GM12864 (cell line): ENCODE measurements around the gene AIG1.
"Not testable (repeated sequence)": the region's sequence is repeated elsewhere in the genome, so short reads cannot be mapped to it uniquely, and the experiment has no call there.

ENCODE experiments used
- DNase-seq: peaks from one replicate; pipeline ENCODE4 v3.0.0-alpha.2; 2011; ENCODE audit warnings: low read depth
- H3K4me3 ChIP-seq: 2 replicates; pipeline ENCODE4 v1.5.1; 2011; ENCODE audit warnings: mild to moderate bottlenecking, low read depth, low read length, control low read depth
- TF ChIP-seq, protein P1 (sequence below): IDR thresholded peaks from 2 replicates; pipeline ENCODE4 v1.5.1; 2011; ENCODE audit warnings: low read depth, mild to moderate bottlenecking, moderate library complexity, low read length, control low read depth, inconsistent platforms; ENCODE audit errors: missing control alignments

AIG1 gene

DNA sequence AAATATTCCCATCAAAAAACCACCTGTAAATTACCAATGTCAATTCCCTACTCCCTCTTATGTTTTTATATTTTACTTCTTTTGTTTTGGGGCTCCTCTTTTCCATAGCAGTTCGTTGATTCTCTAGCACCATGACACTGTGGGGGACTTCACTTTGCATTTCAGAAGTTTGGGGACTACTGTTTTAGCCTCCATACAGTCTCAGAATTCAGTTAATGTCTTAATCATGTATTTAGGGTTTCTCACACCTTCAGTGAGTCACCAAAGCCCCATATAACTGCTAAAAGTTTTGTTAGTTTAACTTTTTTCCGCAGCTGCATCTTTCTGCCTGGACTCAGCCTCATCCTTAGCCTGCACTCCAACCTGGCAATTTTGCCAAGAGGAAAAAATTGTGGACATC is 20.7 kb upstream of the AIG1 start:
- no peak for DNase-seq
- no peak overlapping the region for H3K4me3 ChIP-seq
- TF ChIP-seq, protein P1, sequence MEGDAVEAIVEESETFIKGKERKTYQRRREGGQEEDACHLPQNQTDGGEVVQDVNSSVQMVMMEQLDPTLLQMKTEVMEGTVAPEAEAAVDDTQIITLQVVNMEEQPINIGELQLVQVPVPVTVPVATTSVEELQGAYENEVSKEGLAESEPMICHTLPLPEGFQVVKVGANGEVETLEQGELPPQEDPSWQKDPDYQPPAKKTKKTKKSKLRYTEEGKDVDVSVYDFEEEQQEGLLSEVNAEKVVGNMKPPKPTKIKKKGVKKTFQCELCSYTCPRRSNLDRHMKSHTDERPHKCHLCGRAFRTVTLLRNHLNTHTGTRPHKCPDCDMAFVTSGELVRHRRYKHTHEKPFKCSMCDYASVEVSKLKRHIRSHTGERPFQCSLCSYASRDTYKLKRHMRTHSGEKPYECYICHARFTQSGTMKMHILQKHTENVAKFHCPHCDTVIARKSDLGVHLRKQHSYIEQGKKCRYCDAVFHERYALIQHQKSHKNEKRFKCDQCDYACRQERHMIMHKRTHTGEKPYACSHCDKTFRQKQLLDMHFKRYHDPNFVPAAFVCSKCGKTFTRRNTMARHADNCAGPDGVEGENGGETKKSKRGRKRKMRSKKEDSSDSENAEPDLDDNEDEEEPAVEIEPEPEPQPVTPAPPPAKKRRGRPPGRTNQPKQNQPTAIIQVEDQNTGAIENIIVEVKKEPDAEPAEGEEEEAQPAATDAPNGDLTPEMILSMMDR, result no peak

DNA sequence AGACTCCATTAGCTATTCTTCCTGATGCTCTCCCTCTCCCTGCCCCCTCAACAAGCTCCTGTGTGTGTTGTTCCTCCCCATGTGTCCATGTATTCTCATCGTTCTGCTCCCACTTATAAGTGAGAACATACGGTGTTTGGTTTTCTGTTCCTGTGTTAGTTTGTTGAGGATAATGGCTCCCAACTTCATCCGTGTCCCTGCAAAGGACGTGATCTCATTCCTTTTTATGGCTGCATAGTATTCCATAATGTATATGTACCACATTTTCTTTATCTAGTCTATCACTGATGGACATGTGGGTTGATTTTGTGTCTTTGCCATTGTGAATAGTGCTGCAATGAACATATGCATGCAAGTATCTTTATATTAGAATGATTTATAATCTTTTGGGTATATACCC is 16.3 kb upstream of the AIG1 start:
- DNase-seq, H3K4me3 ChIP-seq: not testable (repeated sequence)

DNA sequence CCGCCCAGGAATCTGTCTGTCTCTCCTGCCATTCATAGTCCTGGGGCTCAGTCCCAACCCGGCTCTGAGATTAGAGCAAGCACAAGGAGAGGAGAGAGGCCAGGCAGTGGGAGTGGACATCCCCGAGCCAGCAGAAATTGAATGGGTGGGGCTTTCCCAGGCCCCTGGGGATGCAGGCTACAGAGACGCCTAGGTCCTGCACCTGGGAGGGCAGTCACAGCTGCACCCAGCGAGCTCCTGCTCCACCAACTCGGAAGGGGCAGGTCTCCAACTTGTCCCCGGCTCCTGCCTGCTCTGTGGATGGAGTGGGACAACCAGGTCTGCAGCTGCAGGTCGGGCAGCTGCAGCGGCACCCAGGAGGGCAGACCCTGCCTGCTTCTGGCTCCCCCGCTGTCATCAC is 11.1 kb upstream of the AIG1 start:
- TF ChIP-seq, protein P1, result no peak
- no peak for DNase-seq
- no peak overlapping the region for H3K4me3 ChIP-seq

DNA sequence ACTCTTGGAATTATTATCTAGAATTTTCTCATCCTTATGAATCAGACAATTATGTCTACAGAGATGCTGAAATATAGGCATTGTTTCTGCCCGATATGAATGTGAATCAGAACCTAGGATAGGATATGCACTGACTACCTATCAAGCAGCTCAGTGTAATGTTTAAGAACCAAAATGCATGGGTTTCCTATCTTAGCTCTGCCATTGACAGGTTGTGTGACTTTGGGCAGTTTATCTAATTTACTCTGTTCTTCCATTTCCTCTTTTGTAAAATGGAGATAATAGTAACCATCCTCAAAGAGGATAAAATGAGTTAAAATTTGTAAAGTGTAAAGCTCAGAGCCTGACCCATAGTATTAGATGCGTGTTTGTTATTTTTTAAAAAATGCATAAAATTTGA is 10.2 kb upstream of the AIG1 start:
- no peak overlapping the region for H3K4me3 ChIP-seq
- TF ChIP-seq, protein P1, result no peak
- DNase-seq, result no peak

DNA sequence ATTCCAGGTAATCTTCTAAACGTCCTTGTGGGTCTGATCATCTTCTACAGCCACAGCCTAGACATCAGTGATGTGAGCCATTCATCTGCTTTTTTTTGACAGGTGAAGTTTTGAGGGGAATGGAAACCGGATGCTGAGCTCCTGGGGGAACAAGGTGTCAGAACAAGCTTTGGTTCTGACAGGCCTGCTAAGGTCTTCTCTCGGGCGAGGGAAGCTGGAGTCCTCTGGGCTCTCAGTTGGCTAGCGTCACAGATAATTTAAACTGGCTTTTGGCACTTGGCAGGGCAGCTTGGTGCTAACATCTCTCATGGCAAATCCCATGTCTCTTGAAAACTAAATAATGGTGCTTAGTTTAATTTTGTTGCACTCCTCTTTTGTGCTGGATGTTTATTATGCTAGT is 8.4 kb upstream of the AIG1 start:
- no peak for DNase-seq
- no peak overlapping the region for H3K4me3 ChIP-seq
- TF ChIP-seq, protein P1, result no peak

DNA sequence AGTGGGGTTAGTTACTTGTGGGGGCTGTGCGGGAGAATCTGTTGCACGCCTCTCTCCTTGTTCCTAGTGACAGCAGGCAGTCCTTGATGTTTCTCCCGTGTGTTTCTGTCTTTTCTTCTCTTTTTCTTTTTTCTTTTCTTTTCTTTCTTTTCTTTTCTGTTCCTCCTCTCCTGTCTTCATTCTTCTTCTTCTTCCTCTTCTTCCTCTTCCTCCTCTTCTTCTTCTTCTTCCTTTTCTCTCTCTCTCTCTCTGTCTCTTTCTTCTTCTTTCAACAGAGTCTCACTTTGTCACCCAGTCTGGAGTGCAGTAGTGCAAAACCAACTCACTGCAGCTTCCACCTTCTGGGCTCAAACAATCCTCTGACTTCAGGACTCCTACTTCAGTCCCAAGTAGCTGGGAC is 6.8 kb upstream of the AIG1 start:
- no peak overlapping the region for H3K4me3 ChIP-seq
- TF ChIP-seq, protein P1, result no peak
- DNase-seq, result no peak

DNA sequence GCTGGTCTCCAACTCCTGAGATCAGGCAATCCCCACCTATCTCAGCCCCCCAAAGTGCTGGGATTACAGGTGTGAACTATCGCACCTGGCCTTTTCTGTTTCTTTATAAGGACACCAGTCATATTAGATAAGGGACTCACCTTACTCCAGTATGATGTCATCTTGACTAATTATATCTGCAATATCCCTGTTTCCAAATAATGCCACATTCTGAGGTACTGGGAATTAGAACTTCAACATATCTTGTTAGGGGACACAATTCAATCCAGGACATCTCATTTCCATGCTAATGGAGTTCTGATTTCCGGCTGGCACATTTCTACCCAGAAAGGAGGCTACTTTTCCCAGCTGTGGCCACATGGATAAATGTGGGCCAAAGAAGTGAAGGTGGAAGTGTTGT is 6.4 kb upstream of the AIG1 start:
- DNase-seq, result no peak
- TF ChIP-seq, protein P1, result no peak

DNA sequence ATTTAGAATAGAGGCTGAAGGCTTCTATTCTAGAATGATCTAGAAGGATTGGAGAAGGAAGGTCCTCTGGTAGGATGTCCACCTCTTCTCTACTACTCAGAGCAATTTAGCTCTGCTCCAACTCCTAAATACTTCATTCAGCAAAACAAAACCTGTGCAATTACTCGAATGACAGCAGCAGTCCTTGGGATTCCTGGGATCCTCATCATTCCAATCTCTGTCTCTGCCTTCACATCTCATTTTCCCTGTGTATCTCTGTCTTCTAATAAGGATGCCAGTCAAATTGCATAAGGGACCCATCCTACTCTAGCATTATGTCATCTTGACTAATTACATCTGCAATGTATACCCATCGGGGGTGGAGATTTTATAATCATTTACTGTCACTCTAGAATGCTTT is 5.5 kb upstream of the AIG1 start:
- TF ChIP-seq, protein P1, result no peak
- H3K4me3 ChIP-seq, result no peak overlapping the region
- DNase-seq, result no peak

More for the DNA sequence above, 6.4 kb upstream of the AIG1 start:
- no peak overlapping the region for H3K4me3 ChIP-seq
